ENCODE measurements around the gene SLC30A5.

- TF ChIP-seq CTCF (IDR thresholded peaks at IDR 0.05) (no peak), POLR2A (IDR thresholded peaks at IDR 0.05) (no peak), EP300 (IDR thresholded peaks at IDR 0.05) (no peak)
These were observed 845 bp upstream of the SLC30A5 start for GRCh38 chr5:69092969-69093368.

Measured in suprapubic skin (tissue), 3 donors.